ENCODE data around the gene GRK5.

DNA sequence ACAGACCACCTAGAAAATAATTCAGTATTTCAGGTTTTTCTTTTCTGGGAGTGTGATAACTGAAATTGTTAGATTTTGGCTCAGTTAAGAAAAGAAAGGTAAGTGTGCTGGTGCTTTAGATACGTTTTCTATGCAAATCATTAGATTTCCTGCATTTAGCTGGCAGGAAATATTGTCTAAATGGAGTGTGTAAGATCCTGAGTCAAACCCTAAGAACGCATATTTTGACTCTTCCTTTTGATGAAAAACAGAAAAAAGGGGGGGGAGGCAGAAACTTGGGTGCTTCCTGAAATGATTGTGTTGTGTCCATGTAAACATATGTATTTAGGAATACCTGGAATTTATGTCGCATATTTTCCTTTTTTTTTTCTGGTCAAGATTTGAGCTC is 1.2 kb downstream of the GRK5 start:
- TF ChIP-seq, protein P1, sequence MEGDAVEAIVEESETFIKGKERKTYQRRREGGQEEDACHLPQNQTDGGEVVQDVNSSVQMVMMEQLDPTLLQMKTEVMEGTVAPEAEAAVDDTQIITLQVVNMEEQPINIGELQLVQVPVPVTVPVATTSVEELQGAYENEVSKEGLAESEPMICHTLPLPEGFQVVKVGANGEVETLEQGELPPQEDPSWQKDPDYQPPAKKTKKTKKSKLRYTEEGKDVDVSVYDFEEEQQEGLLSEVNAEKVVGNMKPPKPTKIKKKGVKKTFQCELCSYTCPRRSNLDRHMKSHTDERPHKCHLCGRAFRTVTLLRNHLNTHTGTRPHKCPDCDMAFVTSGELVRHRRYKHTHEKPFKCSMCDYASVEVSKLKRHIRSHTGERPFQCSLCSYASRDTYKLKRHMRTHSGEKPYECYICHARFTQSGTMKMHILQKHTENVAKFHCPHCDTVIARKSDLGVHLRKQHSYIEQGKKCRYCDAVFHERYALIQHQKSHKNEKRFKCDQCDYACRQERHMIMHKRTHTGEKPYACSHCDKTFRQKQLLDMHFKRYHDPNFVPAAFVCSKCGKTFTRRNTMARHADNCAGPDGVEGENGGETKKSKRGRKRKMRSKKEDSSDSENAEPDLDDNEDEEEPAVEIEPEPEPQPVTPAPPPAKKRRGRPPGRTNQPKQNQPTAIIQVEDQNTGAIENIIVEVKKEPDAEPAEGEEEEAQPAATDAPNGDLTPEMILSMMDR (IDR thresholded peaks at IDR 0.05): no peak
- no peak for TF ChIP-seq POLR2A (IDR thresholded peaks at IDR 0.05)

All from prostate gland (tissue), 2 donors.